Right lobe of liver (tissue), 4 donors: ENCODE data around the gene RFX4.

Source experiments
- CTCF ChIP-seq, 4 donors: fragments of 200-600 bp in 3 of 4; fragments of 450-650 bp in 1 of 4; IDR thresholded peaks; one replicate each; pipeline versions ENCODE4 v1.5.1 to v1.8.0; 2016 to 2022; ENCODE audit warnings: antibody characterized with exemption in 4 of 4, mild to moderate bottlenecking in 2 of 4
- POLR2A ChIP-seq: fragments of 450-650 bp; IDR thresholded peaks from one replicate; pipeline ENCODE4 v1.6.1; 2017; ENCODE audit warnings: antibody characterized with exemption, mild to moderate bottlenecking
- donor health status: DM: no; HTN: no; CAD: no.
- donor health status: DM: no; HTN: no; CAD: no.
- donor health status: DM: no; HTN: yes; CAD: no.

- TF ChIP-seq CTCF (IDR thresholded peaks at IDR 0.05) (no peak), POLR2A (no peak)
These were observed 181.4 kb downstream of the RFX4 start for GRCh38 chr12:106764220-106764619.
